ENCODE data around the gene GRIFIN. TPM values are rescaled to one million over a fixed set of nuclear protein-coding genes. Genes with fewer than 3 reads are reported as not detected.

Gene GRIFIN
- total RNA-seq, 1 donor from 2014 or later: not detected

GRCh38 chr7:2511769-2512168 is 35.6 kb upstream of the GRIFIN start:
- H3K9me3 Mint-ChIP-seq (ENCODE audit: unreplicated experiment): no peaks in the 10 kb centered on the region
- no peak overlapping the region for H3K27ac Mint-ChIP-seq (ENCODE audit: unreplicated experiment)
- no peak overlapping the region for H3K4me3 Mint-ChIP-seq (ENCODE audit: unreplicated experiment)
- no peaks in the 10 kb centered on the region for H3K27me3 Mint-ChIP-seq (ENCODE audit: unreplicated experiment)
- DNase-seq (ENCODE audit: extremely low spot score, unreplicated experiment): no peak
- no peaks in the 10 kb centered on the region for H3K36me3 Mint-ChIP-seq (ENCODE audit: unreplicated experiment)
- no peak for TF ChIP-seq CTCF (IDR thresholded peaks at IDR 0.05)
- peaks cover 48% of the 10 kb centered on the region for H3K4me1 Mint-ChIP-seq (ENCODE audit: unreplicated experiment)

- H3K27me3 Mint-ChIP-seq (ENCODE audit: unreplicated experiment): no peaks in the 10 kb centered on the region
- H3K4me1 Mint-ChIP-seq (ENCODE audit: unreplicated experiment): peaks cover 43% of the 10 kb centered on the region
- TF ChIP-seq CTCF (IDR thresholded peaks at IDR 0.05): no peak
- no peak for DNase-seq (ENCODE audit: extremely low spot score, unreplicated experiment)
- no peaks in the 10 kb centered on the region for H3K9me3 Mint-ChIP-seq (ENCODE audit: unreplicated experiment)
- H3K27ac Mint-ChIP-seq (ENCODE audit: unreplicated experiment): no peak overlapping the region
- H3K36me3 Mint-ChIP-seq (ENCODE audit: unreplicated experiment): no peaks in the 10 kb centered on the region
- no peak overlapping the region for H3K4me3 Mint-ChIP-seq (ENCODE audit: unreplicated experiment)
These were observed 34.9 kb upstream of the GRIFIN start for GRCh38 chr7:2510909-2511768.

- Mint-ChIP-seq H3K36me3 (ENCODE audit: unreplicated experiment) (no peaks in the 10 kb centered on the region), H3K27me3 (ENCODE audit: unreplicated experiment) (no peaks in the 10 kb centered on the region), H3K4me1 (ENCODE audit: unreplicated experiment) (peaks cover 35% of the 10 kb centered on the region), H3K27ac (ENCODE audit: unreplicated experiment) (no peak overlapping the region), H3K9me3 (ENCODE audit: unreplicated experiment) (no peaks in the 10 kb centered on the region), H3K4me3 (ENCODE audit: unreplicated experiment) (no peak overlapping the region)
- DNase-seq (ENCODE audit: extremely low spot score, unreplicated experiment): no peak
- no peak for TF ChIP-seq CTCF (IDR thresholded peaks at IDR 0.05)
These were observed 34.1 kb upstream of the GRIFIN start for GRCh38 chr7:2510130-2510776.

GRCh38 chr7:2509298-2509906 is 33.2 kb upstream of the GRIFIN start:
- no peak overlapping the region for H3K27ac Mint-ChIP-seq (ENCODE audit: unreplicated experiment)

More at GRCh38 chr7:2509298-2509906, 33.2 kb upstream of the GRIFIN start:
- no peaks in the 10 kb centered on the region for H3K27me3 Mint-ChIP-seq (ENCODE audit: unreplicated experiment)
- no peak overlapping the region for H3K4me3 Mint-ChIP-seq (ENCODE audit: unreplicated experiment)
- peaks cover 35% of the 10 kb centered on the region for H3K4me1 Mint-ChIP-seq (ENCODE audit: unreplicated experiment)
- no peaks in the 10 kb centered on the region for H3K9me3 Mint-ChIP-seq (ENCODE audit: unreplicated experiment)
- no peaks in the 10 kb centered on the region for H3K36me3 Mint-ChIP-seq (ENCODE audit: unreplicated experiment)
- TF ChIP-seq CTCF (IDR thresholded peaks at IDR 0.05): no peak
- no peak for DNase-seq (ENCODE audit: extremely low spot score, unreplicated experiment)

Measured in osteocyte (in vitro differentiated cells).